ENCODE results near the gene CRYZ. TPM values are rescaled to one million over a fixed set of nuclear protein-coding genes. Genes with fewer than 3 reads are reported as not detected.

The CRYZ gene
- total and polyA plus RNA-seq, 2 of the 4 experiments (the other 2 are of a cell fraction) = 40.6 to 43.4 TPM

- CTCF ChIA-PET = interaction anchor here (1.1 to 1.5 kb wide), 8 partner anchors 8 to 43 kb away, joined by 3 to 6 read pairs (median 5); no protein-coding TSS in a partner anchor
- no peak overlapping the region for H2BK5ac ChIP-seq (ENCODE audit: low read depth, low read length, poor library complexity, severe bottlenecking)
- dilution Hi-C loops (cut with HindIII; ENCODE audit: low sequenced_read_pairs, unreplicated experiment) (no loop called here), in situ Hi-C loops (cut with MboI; ENCODE audit: low sequenced_read_pairs) (no loop called here), intact Hi-C loops (cut with micrococcal nuclease) (loop anchor here (10.0 kb wide), 1 partner anchor 186 kb away; no protein-coding TSS in a partner anchor)
- TF ChIP-seq RFX5 (IDR thresholded peaks at IDR 0.05; ENCODE audit: low read depth, low read length) (no peak), SMC3 (IDR thresholded peaks at IDR 0.05; ENCODE audit: low read depth, low read length) (no peak)
- no peak overlapping the region for H3K4me2 ChIP-seq (ENCODE audit: low read depth, low read length)
- POLR2A ChIA-PET (ENCODE audit: unreplicated experiment) = no interaction called here
- no peak overlapping the region for H2BK20ac ChIP-seq (ENCODE audit: low read depth, low read length)
- no peaks in the 10 kb centered on the region for H3K27me3 ChIP-seq (ENCODE audit: control insufficient read depth, insufficient read depth, low read length)
- DNase-seq = no peak
- H2AK9ac ChIP-seq (replicated peaks; ENCODE audit: low read depth, low read length, poor library complexity) = no peak overlapping the region
- no peaks in the 10 kb centered on the region for H3K9me1 ChIP-seq (ENCODE audit: insufficient read depth, low read length)
- no peak overlapping the region for H3K56ac ChIP-seq (ENCODE audit: extremely low read depth, insufficient read depth, low read length)
- H2BK120ac ChIP-seq (ENCODE audit: low read depth, low read length) = no peak overlapping the region
- ATAC-seq (ENCODE audit: low read depth) = no peak
- H3K4me1 ChIP-seq (ENCODE audit: control insufficient read depth, insufficient read depth, low read length) = no peaks in the 10 kb centered on the region
- no peak overlapping the region for H4K8ac ChIP-seq (ENCODE audit: low read depth in 2 of 2, low read length in 2 of 2)
- no peak overlapping the region for H2AFZ ChIP-seq (replicated peaks; ENCODE audit: low read length, poor library complexity)
- BruUV-seq (replicated peaks) = no TSS peak
- no peak overlapping the region for H4K5ac ChIP-seq (ENCODE audit: low read depth, low read length)
- no peak overlapping the region for H4K91ac ChIP-seq (ENCODE audit: insufficient read depth, low read depth, low read length)
- H3K9ac ChIP-seq (ENCODE audit: low read depth, low read length) = no peak overlapping the region
- no peak overlapping the region for H3K27ac ChIP-seq (ENCODE audit: insufficient read depth, low read length)
- H3K36me3 ChIP-seq (ENCODE audit: control insufficient read depth, insufficient read depth, low read length) = no peaks in the 10 kb centered on the region
- H4K20me1 ChIP-seq (ENCODE audit: insufficient read depth, low read length) = no peaks in the 10 kb centered on the region
- H3K4me3 ChIP-seq (ENCODE audit: insufficient read depth, low read depth, low read length) = no peak overlapping the region
- H3K9me3 ChIP-seq (ENCODE audit: control insufficient read depth, insufficient read depth, low read length) = no peaks in the 10 kb centered on the region
- H3K23ac ChIP-seq (ENCODE audit: low read depth, low read length) = no peak overlapping the region
- 0% methylated on average over 1 of the region's 2 CpGs; no CpG with 5 or more reads in 1 of the 2 experiments for WGBS, 2 experiments (ENCODE audit: extremely low coverage in 2 of 2, insufficient read length in 1 of 2)
- no peak overlapping the region for H2AK5ac ChIP-seq (ENCODE audit: low read depth, low read length)
- no peaks in the 10 kb centered on the region for H3K79me1 ChIP-seq (ENCODE audit: low read depth in 1 of 2, low read length in 2 of 2)
- no peak overlapping the region for H2BK15ac ChIP-seq (ENCODE audit: low read depth, low read length)
- H3K4ac ChIP-seq (ENCODE audit: low read depth, low read length) = no peak overlapping the region
- no peak overlapping the region for H3K14ac ChIP-seq (replicated peaks; ENCODE audit: low read depth, low read length)
- no peak overlapping the region for H3K18ac ChIP-seq (ENCODE audit: low read depth, low read length)
These were observed 42.5 kb downstream of the CRYZ start for GRCh38 chr1:74690364-74690696.

Measured in IMR-90 (cell line).